ENCODE measurements around the gene MPHOSPH6. TPM values are rescaled to one million over a fixed set of nuclear protein-coding genes. Genes with fewer than 3 reads are reported as not detected.
"Not testable (repeated sequence)": the region's sequence is repeated elsewhere in the genome, so short reads cannot be mapped to it uniquely, and the experiment has no call there.

The MPHOSPH6 gene
- total RNA-seq, 1 experiment from 2014 or later: 40.4 TPM

GRCh38 chr16:82146556-82146955 lies 23.5 kb downstream of the MPHOSPH6 start:
- no peaks in the 10 kb centered on the region for H3K9me3 Mint-ChIP-seq (ENCODE audit: low read depth, unreplicated experiment)
- H3K36me3 Mint-ChIP-seq (ENCODE audit: insufficient read depth, unreplicated experiment): peaks cover 9% of the 10 kb centered on the region
- no peak for DNase-seq
- H3K4me3 Mint-ChIP-seq (ENCODE audit: low read depth, unreplicated experiment): no peak overlapping the region
- intact Hi-C loops (cut with micrococcal nuclease; ENCODE audit: unreplicated experiment): no loop called here
- no peak overlapping the region for H3K27ac Mint-ChIP-seq (ENCODE audit: unreplicated experiment)
- no peaks in the 10 kb centered on the region for H3K27me3 Mint-ChIP-seq (ENCODE audit: unreplicated experiment)
- no peaks in the 10 kb centered on the region for H3K4me1 Mint-ChIP-seq (ENCODE audit: low read depth, unreplicated experiment)
- TF ChIP-seq, protein P1, sequence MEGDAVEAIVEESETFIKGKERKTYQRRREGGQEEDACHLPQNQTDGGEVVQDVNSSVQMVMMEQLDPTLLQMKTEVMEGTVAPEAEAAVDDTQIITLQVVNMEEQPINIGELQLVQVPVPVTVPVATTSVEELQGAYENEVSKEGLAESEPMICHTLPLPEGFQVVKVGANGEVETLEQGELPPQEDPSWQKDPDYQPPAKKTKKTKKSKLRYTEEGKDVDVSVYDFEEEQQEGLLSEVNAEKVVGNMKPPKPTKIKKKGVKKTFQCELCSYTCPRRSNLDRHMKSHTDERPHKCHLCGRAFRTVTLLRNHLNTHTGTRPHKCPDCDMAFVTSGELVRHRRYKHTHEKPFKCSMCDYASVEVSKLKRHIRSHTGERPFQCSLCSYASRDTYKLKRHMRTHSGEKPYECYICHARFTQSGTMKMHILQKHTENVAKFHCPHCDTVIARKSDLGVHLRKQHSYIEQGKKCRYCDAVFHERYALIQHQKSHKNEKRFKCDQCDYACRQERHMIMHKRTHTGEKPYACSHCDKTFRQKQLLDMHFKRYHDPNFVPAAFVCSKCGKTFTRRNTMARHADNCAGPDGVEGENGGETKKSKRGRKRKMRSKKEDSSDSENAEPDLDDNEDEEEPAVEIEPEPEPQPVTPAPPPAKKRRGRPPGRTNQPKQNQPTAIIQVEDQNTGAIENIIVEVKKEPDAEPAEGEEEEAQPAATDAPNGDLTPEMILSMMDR (IDR thresholded peaks at IDR 0.05; ENCODE audit: unreplicated experiment): no peak
- CTCF ChIA-PET: no interaction called here
- BruUV-seq (replicated peaks): no TSS peak

DNA sequence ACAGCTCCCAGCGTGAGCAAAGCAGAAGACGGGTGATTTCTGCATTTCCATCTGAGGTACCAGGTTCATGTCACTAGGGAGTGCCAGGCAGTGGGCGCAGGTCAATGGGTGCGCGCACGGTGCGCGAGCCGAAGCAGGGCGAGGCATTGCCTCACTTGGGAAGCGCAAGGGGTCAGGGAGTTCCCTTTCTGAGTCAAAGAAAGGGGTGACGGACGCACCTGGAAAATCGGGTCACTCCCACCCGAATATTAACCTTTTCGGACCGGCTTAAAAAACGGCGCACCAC lies 30.8 kb downstream of the MPHOSPH6 start:
- intact Hi-C loops (cut with micrococcal nuclease; ENCODE audit: unreplicated experiment); BruUV-seq (replicated peaks); H3K9me3 Mint-ChIP-seq (ENCODE audit: low read depth, unreplicated experiment); DNase-seq; H3K36me3 Mint-ChIP-seq (ENCODE audit: insufficient read depth, unreplicated experiment); H3K27me3 Mint-ChIP-seq (ENCODE audit: unreplicated experiment): not testable (repeated sequence)
- peak overlapping the region; percentile 68 for H3K4me3 Mint-ChIP-seq (ENCODE audit: low read depth, unreplicated experiment)
- H3K4me1 Mint-ChIP-seq (ENCODE audit: low read depth, unreplicated experiment): peaks cover 10% of the 10 kb centered on the region
- peak overlapping the region; percentile 39 for H3K27ac Mint-ChIP-seq (ENCODE audit: unreplicated experiment)
- CTCF ChIA-PET: interaction anchor here (1.1 to 1.5 kb wide), 2 partner anchors 31 to 91 kb away, joined by 3 to 4 read pairs; partner anchors contain the start of gene MPHOSPH6

DNA sequence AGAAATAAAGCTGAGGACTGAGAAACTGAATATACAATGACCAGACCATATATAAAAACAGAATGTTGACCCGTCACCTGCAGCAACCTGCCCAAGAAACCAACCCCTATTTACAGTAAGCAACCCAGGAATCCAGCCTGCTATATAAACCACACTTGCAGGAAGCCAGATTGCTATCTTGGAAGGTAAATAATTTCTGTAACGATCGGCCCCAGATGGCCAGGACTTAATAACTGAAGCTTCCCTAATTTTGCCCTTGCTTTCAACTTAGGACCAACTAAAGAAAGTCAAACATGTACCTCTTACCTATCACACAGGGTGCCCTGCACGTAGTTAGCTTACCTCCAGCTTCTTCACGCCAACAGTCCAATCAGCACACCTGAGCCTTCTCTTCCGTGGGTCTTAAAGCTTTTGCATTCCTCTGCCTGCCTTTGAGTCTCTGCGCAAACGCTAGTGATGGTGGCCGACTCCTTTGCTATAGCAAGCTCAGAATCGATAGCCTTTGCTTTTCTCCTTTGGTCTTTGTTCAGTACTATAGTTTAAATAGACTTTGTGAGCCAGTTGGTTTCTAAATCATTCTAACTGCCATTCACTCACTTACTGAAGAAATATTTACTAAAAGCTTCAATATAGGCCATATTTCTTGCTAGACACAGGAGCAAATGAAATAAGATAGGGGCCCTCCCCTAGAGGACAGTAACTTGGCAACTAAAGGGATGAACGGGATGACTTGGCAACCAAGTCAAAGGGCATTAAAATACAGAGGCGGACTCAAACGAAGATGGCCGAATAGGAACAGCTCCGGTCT lies 31.3 kb downstream of the MPHOSPH6 start:
- BruUV-seq (replicated peaks): TSS peak; percentile 22
- peaks cover 10% of the 10 kb centered on the region for H3K4me1 Mint-ChIP-seq (ENCODE audit: low read depth, unreplicated experiment)
- peak overlapping the region; percentile 68 for H3K4me3 Mint-ChIP-seq (ENCODE audit: low read depth, unreplicated experiment)
- no peaks in the 10 kb centered on the region for H3K27me3 Mint-ChIP-seq (ENCODE audit: unreplicated experiment)
- no peaks in the 10 kb centered on the region for H3K9me3 Mint-ChIP-seq (ENCODE audit: low read depth, unreplicated experiment)
- no peaks in the 10 kb centered on the region for H3K36me3 Mint-ChIP-seq (ENCODE audit: insufficient read depth, unreplicated experiment)
- DNase-seq: no peak
- peak overlapping the region; percentile 39 for H3K27ac Mint-ChIP-seq (ENCODE audit: unreplicated experiment)
- intact Hi-C loops (cut with micrococcal nuclease; ENCODE audit: unreplicated experiment): no loop called here
- CTCF ChIA-PET: interaction anchor here (1.1 to 1.5 kb wide), 2 partner anchors 31 to 92 kb away, joined by 3 to 4 read pairs; partner anchors contain the start of gene MPHOSPH6
- TF ChIP-seq, protein P1 (IDR thresholded peaks at IDR 0.05; ENCODE audit: unreplicated experiment): no peak

DNA sequence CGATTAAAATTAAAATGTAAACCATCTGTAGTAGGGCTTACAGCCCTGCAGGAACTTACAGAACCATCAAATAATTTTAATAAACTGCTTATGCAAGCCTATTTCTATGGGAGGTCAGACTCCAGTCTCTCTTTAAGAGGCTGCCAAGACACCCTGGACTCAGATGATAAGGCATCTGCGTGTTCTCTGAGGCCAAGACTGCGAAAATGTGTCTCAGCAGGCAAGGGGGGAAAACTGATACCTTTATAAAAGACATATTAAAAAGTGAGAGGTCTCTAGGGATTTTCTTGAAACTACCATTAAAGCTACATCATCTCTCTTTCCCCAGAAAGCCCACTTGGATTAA lies 32.2 kb downstream of the MPHOSPH6 start:
- no peaks in the 10 kb centered on the region for H3K9me3 Mint-ChIP-seq (ENCODE audit: low read depth, unreplicated experiment)

More for the DNA sequence above, 32.2 kb downstream of the MPHOSPH6 start:
- H3K27ac Mint-ChIP-seq (ENCODE audit: unreplicated experiment): no peak overlapping the region
- BruUV-seq (replicated peaks): no TSS peak
- H3K27me3 Mint-ChIP-seq (ENCODE audit: unreplicated experiment): no peaks in the 10 kb centered on the region
- intact Hi-C loops (cut with micrococcal nuclease; ENCODE audit: unreplicated experiment): no loop called here
- H3K36me3 Mint-ChIP-seq (ENCODE audit: insufficient read depth, unreplicated experiment): no peaks in the 10 kb centered on the region
- TF ChIP-seq, protein P1 (IDR thresholded peaks at IDR 0.05; ENCODE audit: unreplicated experiment): no peak
- H3K4me1 Mint-ChIP-seq (ENCODE audit: low read depth, unreplicated experiment): peaks cover 10% of the 10 kb centered on the region
- DNase-seq: no peak
- CTCF ChIA-PET: interaction anchor here (1.5 kb wide), 1 partner anchor 93 kb away, joined by 4 read pairs; no protein-coding TSS in a partner anchor
- no peak overlapping the region for H3K4me3 Mint-ChIP-seq (ENCODE audit: low read depth, unreplicated experiment)

All from Calu3 (cell line).